ENCODE measurements around the gene TTC7B.

DNA sequence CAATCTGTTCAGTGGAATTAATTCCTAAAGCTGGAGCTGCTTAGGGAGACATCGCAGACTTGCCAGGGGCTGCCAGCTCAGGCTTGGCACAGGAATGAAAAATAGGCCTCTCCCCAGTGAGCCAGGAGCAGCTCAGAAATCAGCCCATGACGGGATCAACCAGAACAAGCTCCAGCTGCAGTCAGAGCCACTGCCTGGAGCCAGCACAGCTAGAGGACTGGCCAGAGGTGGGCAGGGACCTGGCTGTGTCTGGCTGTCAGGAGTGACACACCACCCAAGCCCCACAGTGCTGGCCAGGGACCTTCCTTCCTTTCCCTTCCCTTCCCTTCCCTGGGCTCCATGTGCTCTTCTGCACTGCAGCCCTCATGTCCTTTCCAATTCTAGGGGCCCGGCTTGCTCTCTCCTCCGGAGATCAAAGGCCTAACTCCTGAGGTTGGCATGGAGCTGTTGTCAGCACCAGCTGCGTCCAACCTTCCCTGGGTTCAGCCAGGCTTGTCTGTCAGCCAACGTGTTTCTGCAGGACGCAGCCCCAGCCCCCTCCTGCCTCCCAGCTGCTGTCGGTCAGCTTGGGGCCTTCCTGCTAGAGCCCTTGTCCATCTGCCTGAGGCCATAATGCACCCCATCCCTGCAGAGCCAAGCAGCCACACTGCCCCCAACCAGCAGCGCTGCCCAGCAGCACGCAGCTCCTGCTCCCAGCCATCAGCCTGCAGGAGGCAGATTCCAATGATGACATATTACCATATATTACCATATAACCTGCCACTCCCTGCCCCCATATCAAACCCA lies 270.1 kb downstream of the TTC7B start:
- TF ChIP-seq GATA2 (IDR thresholded peaks at IDR 0.05; ENCODE audit: low read depth, low read length) (no peak), GATA3 (IDR thresholded peaks at IDR 0.05; ENCODE audit: low read depth, low read length) (no peak)
